ENCODE data around the gene A4GALT.
"Not testable (repeated sequence)": the region's sequence is repeated elsewhere in the genome, so short reads cannot be mapped to it uniquely, and the experiment has no call there.

- TF ChIP-seq CTCF (conservative IDR thresholded peaks at IDR 0.05; ENCODE audit: low read depth in 2 of 2); EZH2 (IDR thresholded peaks at IDR 0.05; ENCODE audit: low read depth, unreplicated experiment); EZH2phosphoT487 (IDR thresholded peaks at IDR 0.05; ENCODE audit: unreplicated experiment): not testable (repeated sequence)
Observed at GRCh38 chr22:42755121-42755520, 34.5 kb upstream of the A4GALT start.
